GM12892 (cell line): ENCODE data around the gene ANG.
"Not testable (repeated sequence)": the region's sequence is repeated elsewhere in the genome, so short reads cannot be mapped to it uniquely, and the experiment has no call there.

Experiments used
- DNase-seq: peaks from one replicate; pipeline ENCODE4 v3.0.0; 2011; ENCODE audit not compliant: insufficient read length
- FAIRE-seq: peaks from 2 replicates; lab custom pipeline; 2011; peaks lifted over from hg19 to GRCh38; lab: Jason Lieb, UNC
- POLR2A ChIP-seq: IDR thresholded peaks from 2 replicates; pipeline ENCODE4 v1.6.1; 2011; ENCODE audit warnings: low read depth, low read length, control low read depth
- POLR2AphosphoS5 ChIP-seq: IDR thresholded peaks from 2 replicates; pipeline ENCODE4 v1.6.1; 2011; ENCODE audit warnings: low read depth, low read length, control low read depth
- TAF1 ChIP-seq: IDR thresholded peaks from 2 replicates; pipeline ENCODE4 v1.6.1; 2011; ENCODE audit warnings: low read depth, mild to moderate bottlenecking, control low read depth, low read length, borderline replicate concordance

Gene ANG

DNA sequence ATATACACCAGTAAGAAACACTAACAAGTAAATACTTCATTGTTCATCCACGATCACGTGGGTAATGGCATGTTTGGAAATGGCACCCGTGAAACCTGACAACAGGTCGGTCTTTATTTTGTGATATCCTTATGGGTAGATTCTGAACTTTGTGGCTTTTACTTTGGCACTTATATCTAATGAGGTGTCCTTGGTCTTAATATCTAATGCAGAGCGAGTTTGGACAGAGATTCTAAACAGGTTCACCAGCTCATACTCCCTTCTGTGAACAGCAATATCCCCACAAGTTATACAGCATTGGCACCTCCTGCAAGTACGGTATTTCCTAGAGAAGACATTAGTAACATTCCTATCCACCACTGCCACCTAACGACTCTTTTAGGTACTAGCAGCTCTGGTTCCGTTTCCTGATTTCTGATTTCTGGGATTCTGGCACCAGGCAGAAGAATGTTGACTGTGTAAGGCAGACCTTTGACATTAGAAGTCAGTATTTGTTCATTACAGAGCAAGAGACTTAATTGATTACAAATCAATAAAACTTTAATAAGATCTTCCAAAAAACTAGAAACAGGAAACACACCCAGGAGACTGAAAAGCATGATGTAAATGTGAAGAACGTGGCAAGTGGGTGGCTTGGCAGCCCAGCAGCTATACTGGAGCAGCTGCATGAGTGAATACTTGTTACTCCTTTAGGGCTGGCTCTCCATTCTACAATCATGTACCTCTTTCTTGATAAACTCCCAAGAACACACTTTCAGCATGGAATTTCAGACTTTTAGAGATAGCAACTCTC, 2.5 kb downstream of the ANG start:
- DNase-seq (no peak), FAIRE-seq (peak; percentile 92)
- TF ChIP-seq TAF1 (no peak), POLR2A (no peak), POLR2AphosphoS5 (no peak)

DNA sequence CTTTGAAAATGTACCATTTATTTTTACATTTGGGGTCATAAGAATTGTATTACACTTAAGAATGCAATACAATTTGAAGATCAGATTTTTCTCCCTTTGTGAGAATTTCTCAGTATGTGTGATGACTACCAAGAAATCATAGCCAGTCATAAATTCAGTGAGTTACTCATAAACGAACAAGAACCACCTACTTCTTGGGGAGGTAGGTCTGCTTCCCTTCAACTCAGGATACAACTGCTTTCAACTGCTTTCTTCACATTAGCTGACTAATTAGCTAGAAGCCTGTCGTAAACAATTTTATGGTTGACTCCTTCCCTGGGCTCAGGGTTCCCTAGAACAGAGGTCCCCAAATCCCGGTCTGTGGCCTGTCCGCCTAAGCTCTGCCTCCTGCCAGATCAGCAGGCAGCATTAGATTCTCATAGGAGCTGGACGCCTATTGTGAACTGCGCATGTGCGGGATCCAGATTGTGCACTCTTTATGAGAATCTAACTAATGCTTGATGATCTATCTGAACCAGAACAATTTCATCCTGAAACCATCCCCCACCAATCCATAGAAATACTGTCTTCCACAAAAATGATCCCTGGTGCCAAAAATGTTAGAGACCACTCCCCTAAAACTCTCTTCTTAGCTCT, 3.7 kb downstream of the ANG start:
- FAIRE-seq = no peak
- no peak for DNase-seq
- TF ChIP-seq POLR2AphosphoS5 (no peak), POLR2A (no peak), TAF1 (no peak)

DNA sequence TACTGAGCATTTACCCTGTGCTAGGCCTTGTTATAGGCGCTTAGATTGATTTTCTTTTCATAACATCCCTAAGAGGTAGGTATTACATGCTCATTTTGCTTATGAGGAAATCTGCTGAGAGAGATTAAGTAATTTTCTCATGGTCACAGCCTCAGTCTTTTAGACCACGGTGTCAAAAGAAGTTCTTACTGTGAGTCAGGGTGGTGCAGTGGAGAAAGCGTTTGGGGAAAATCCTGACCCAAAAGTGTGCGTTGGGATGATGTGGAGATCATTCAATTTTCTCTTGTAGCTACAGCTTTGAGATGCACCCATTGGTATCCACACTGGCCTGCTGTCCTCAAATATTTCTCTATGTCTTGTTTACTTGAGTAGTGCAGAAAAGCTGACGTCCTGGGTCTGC, 8.2 kb downstream of the ANG start:
- TF ChIP-seq POLR2AphosphoS5 = no peak
- TF ChIP-seq TAF1 = no peak
- TF ChIP-seq POLR2A = no peak
- FAIRE-seq (no peak), DNase-seq (no peak)

GRCh38 chr14:20697273-20698017, 8.9 kb downstream of the ANG start:
- no peak for TF ChIP-seq TAF1
- no peak for TF ChIP-seq POLR2AphosphoS5
- no peak for TF ChIP-seq POLR2A
- DNase-seq = no peak
- FAIRE-seq = peak; percentile 97

- FAIRE-seq = no peak
Observed at GRCh38 chr14:20698018-20698329, 9.4 kb downstream of the ANG start.

DNA sequence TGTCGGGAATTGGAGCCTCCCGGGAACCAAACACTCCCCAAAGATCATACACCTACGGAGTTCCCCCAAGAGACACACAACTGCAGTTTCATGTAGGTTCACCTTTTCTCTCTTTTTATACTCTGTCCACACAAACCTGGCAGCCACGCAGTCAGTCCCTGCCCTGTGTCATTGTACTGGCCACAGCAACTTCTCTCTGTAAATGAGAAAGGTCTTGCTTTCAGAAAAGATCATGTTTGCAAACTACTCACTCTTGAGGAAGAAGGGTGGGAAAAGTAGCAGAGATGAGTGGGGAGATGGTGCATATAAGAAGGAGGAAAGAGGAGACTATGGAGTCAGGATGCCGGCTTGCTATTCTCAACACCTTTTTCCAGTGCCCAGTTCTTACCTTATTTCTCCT, 10.4 kb downstream of the ANG start:
- DNase-seq = no peak
- TF ChIP-seq TAF1 (no peak), POLR2A (no peak), POLR2AphosphoS5 (no peak)
- no peak for FAIRE-seq

More at GRCh38 chr14:20698018-20698329, 9.4 kb downstream of the ANG start:
- DNase-seq = no peak
- TF ChIP-seq POLR2AphosphoS5 (no peak), POLR2A (no peak), TAF1 (no peak)

GRCh38 chr14:20699931-20700330, 11.4 kb downstream of the ANG start:
- no peak for FAIRE-seq
- DNase-seq = no peak
- TF ChIP-seq TAF1 (no peak), POLR2AphosphoS5 (no peak), POLR2A (no peak)

GRCh38 chr14:20700965-20701364, 12.4 kb downstream of the ANG start:
- FAIRE-seq, DNase-seq: not testable (repeated sequence)

DNA sequence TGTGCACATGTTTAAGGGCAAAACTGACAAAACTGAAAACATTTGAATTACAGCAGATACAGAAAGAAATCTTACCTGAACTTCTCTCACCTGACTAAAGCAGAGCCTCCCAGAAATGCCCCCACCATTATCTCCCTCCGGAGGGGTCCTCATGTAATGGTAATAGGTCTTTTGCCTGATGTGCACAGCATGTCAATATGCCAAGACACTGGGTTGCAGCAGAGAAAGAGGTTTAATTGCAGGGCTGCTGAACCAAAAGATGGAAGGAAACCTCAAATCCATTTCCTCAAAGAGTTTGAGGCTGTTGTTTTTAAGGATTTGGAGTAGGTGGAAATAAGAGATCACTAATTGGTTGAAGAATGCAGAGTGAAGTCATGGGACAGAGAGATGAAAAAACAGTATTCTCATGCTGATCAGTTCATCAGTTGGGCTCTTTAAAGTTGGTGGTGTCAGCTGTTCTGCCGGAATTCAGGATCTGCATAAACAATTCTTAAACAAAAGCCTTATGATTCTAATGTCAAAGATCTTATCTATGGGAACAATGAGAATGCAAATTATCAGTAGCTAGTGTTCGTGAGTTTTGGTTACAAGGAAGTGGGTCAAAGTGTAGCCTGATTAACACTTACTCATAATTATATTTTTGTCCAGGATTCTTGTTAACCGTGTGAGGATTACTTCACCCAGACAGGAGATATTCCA, 18.2 kb downstream of the ANG start:
- FAIRE-seq = no peak
- DNase-seq = no peak
- TF ChIP-seq TAF1 (no peak), POLR2A (no peak), POLR2AphosphoS5 (no peak)

GRCh38 chr14:20707622-20708021, 19.1 kb downstream of the ANG start:
- DNase-seq = no peak
- TF ChIP-seq POLR2A (no peak), TAF1 (no peak), POLR2AphosphoS5 (no peak)
- no peak for FAIRE-seq

DNA sequence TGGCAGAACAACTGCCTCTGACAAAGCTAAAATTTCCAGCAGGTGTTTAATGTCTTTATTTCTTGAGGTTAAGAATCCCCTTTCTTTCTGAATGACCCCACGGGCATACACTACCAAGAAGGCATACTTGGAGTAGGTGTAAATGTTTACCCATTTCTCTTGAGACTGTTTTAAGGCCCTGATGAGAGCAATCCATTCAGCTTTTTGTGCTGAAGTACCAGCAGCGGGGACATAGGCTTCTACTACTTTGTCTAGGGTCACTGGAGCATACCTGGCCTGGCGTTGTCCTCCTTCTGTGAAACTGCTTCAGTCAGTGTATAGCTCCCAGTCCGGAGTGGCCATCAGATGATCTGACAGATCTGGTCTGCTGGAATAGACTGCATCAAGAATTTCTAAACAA, 22.7 kb downstream of the ANG start:
- DNase-seq (no peak), FAIRE-seq (no peak)
- TF ChIP-seq TAF1 = no peak
- TF ChIP-seq POLR2AphosphoS5 = no peak
- no peak for TF ChIP-seq POLR2A
